Colonic mucosa (tissue), 4 donors: ENCODE results near the gene CASP1. TPM values are rescaled to one million over a fixed set of nuclear protein-coding genes. Genes with fewer than 3 reads are reported as not detected.

Experiments used
- DNase-seq: peaks from one replicate; pipeline ENCODE4 v3.0.0-alpha.2; 2020
- H3K27ac ChIP-seq: fragments of 200-600 bp; one replicate; pipeline ENCODE4 v1.8.0; 2021
- H3K27me3 ChIP-seq: fragments of 200-600 bp; one replicate; pipeline ENCODE4 v1.8.0; 2021
- H3K36me3 ChIP-seq: fragments of 200-600 bp; one replicate; pipeline ENCODE4 v1.8.0; 2021
- H3K4me1 ChIP-seq: fragments of 200-600 bp; one replicate; pipeline ENCODE4 v1.8.0; 2021; ENCODE audit warnings: mild to moderate bottlenecking
- H3K4me3 ChIP-seq: fragments of 200-600 bp; one replicate; pipeline ENCODE4 v1.8.0; 2021
- H3K9ac ChIP-seq, 2 donors: one replicate each; pipeline ENCODE4 v1.7.0; 2013; ENCODE audit warnings: control low read depth in 2 of 2, low read depth in 2 of 2, low read length in 2 of 2
- H3K9me3 ChIP-seq: fragments of 200-600 bp; one replicate; pipeline ENCODE4 v1.8.0; 2021
- CTCF ChIP-seq: fragments of 200-600 bp; IDR thresholded peaks from one replicate; pipeline ENCODE4 v1.8.0; 2022; ENCODE audit warnings: antibody characterized with exemption, mild to moderate bottlenecking
- intact Hi-C: fragments of 100-400 bp; cut with DNase I; formaldehyde crosslinking; loops from one replicate; pipeline ENCODE4 v1.14.1; 2022
- total RNA-seq, 2 donors: library from RNA; stranded (reverse); fragmentation: NEBNext Ultra II Directional in 1 of 2; extraction: Animal tissue kit (Norgen Biotek cat#: 25700) in 1 of 2; gene quantifications; one replicate each; pipeline ENCODE4 v1.2.1, GENCODE V29; 2021
- donor health status: healthy.
- donor health status: DM: no; HTN: no; CAD: no.
- donor health status: DM: no; HTN: no; CAD: no.

CASP1 gene
- total RNA-seq, 2 donors from 2014 or later: 68.7 to 73.7 TPM

- H3K4me1 ChIP-seq: no peaks in the 10 kb centered on the region
- intact Hi-C loops: no loop called here
- DNase-seq: no peak
- H3K4me3 ChIP-seq: no peak overlapping the region
- H3K27ac ChIP-seq: no peak overlapping the region
- H3K36me3 ChIP-seq: no peaks in the 10 kb centered on the region
- H3K9ac ChIP-seq: no peak overlapping the region
- no peak for TF ChIP-seq CTCF
- H3K27me3 ChIP-seq: no peaks in the 10 kb centered on the region
- H3K9me3 ChIP-seq: no peaks in the 10 kb centered on the region
Measured at GRCh38 chr11:105003151-105003550, 31.8 kb downstream of the CASP1 start.

GRCh38 chr11:105000797-105001196, 34.1 kb downstream of the CASP1 start:
- DNase-seq: no peak
- no peak overlapping the region for H3K4me3 ChIP-seq
- no peaks in the 10 kb centered on the region for H3K4me1 ChIP-seq
- H3K9ac ChIP-seq: no peak overlapping the region
- H3K27ac ChIP-seq: no peak overlapping the region
- no peaks in the 10 kb centered on the region for H3K27me3 ChIP-seq
- H3K9me3 ChIP-seq: no peaks in the 10 kb centered on the region
- no peak for TF ChIP-seq CTCF
- intact Hi-C loops: no loop called here
- no peaks in the 10 kb centered on the region for H3K36me3 ChIP-seq

GRCh38 chr11:105000167-105000566, 34.8 kb downstream of the CASP1 start:
- intact Hi-C loops: no loop called here

GRCh38 chr11:104999721-105000120, 35.2 kb downstream of the CASP1 start:
- Histone ChIP-seq H3K4me3 (no peak overlapping the region), H3K36me3 (no peaks in the 10 kb centered on the region)

More at GRCh38 chr11:105000167-105000566, 34.8 kb downstream of the CASP1 start:
- H3K9ac ChIP-seq: no peak overlapping the region
- no peak overlapping the region for H3K4me3 ChIP-seq
- TF ChIP-seq CTCF: no peak
- no peaks in the 10 kb centered on the region for H3K4me1 ChIP-seq
- no peak overlapping the region for H3K27ac ChIP-seq
- H3K36me3 ChIP-seq: no peaks in the 10 kb centered on the region
- H3K9me3 ChIP-seq: no peaks in the 10 kb centered on the region
- no peak for DNase-seq
- H3K27me3 ChIP-seq: no peaks in the 10 kb centered on the region

GRCh38 chr11:104997288-104997687, 37.7 kb downstream of the CASP1 start:
- no peaks in the 10 kb centered on the region for H3K9me3 ChIP-seq
- intact Hi-C loops: no loop called here
- TF ChIP-seq CTCF: no peak
- no peak overlapping the region for H3K4me3 ChIP-seq
- no peaks in the 10 kb centered on the region for H3K27me3 ChIP-seq
- no peaks in the 10 kb centered on the region for H3K36me3 ChIP-seq
- no peak overlapping the region for H3K9ac ChIP-seq
- H3K27ac ChIP-seq: no peak overlapping the region
- H3K4me1 ChIP-seq: no peaks in the 10 kb centered on the region
- no peak for DNase-seq

More at GRCh38 chr11:104999721-105000120, 35.2 kb downstream of the CASP1 start:
- DNase-seq: no peak
- Histone ChIP-seq H3K4me1 (no peaks in the 10 kb centered on the region), H3K9me3 (no peaks in the 10 kb centered on the region), H3K9ac (no peak overlapping the region), H3K27ac (no peak overlapping the region), H3K27me3 (no peaks in the 10 kb centered on the region)
- TF ChIP-seq CTCF: no peak
- intact Hi-C loops: no loop called here

GRCh38 chr11:104995001-104995408, 39.9 kb downstream of the CASP1 start:
- Histone ChIP-seq H3K4me3 (no peak overlapping the region), H3K9ac (no peak overlapping the region), H3K9me3 (no peaks in the 10 kb centered on the region), H3K27ac (no peak overlapping the region), H3K27me3 (no peaks in the 10 kb centered on the region), H3K4me1 (no peaks in the 10 kb centered on the region), H3K36me3 (no peaks in the 10 kb centered on the region)
- intact Hi-C loops: no loop called here
- DNase-seq: no peak
- TF ChIP-seq CTCF: no peak
